HG02970 (cell line): Measurements from ENCODE around the gene PPP3CA.

ENCODE experiments used
- ATAC-seq: cut with Tn5 transposase; IDR thresholded peaks from one replicate; pipeline ENCODE4 v1.9.1; 2021; ENCODE audit warnings: mild to moderate bottlenecking, moderate library complexity, moderate number of reproducible peaks; ENCODE audit not compliant: unreplicated experiment, low FRiP score

Gene PPP3CA

DNA sequence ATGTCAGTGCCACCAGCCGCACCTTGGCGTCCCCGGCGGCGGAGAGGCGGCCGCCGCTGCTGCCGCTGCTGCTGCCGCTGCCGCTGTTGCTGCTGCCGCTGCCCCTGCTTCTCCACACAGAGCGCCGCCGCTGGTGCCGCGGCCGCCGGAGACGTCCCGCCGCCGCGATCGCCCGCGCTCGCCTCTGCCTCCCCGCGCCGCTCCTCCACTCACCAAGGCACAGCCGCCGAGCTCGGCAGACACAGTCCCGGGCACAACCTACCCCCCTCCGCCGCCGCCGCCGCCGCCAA lies at the start of gene PPP3CA:
Gene PPP3CA (minus strand): TSS at position 260 of the 290 bp plus-strand sequence.
- ATAC-seq, result no peak

DNA sequence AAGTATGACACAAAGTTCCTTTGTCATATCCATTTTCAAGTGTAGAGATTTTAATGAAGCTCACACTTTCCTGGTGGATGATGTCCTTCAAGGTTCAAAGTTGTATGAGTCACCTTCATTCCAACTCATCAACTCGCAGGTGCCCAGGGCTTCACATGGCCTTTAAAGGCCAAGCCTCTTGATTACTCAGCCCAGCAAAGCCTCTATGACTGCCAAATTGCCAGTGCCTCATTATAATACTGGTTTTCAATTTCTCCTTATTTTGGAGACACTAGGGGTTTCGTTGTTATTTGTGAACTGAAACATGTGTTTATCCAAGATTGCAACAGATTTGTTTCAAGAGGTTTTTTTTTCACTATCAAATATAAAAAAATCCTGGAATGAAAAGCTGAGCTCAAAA lies 45.9 kb upstream of the PPP3CA start:
- ATAC-seq, result no peak

DNA sequence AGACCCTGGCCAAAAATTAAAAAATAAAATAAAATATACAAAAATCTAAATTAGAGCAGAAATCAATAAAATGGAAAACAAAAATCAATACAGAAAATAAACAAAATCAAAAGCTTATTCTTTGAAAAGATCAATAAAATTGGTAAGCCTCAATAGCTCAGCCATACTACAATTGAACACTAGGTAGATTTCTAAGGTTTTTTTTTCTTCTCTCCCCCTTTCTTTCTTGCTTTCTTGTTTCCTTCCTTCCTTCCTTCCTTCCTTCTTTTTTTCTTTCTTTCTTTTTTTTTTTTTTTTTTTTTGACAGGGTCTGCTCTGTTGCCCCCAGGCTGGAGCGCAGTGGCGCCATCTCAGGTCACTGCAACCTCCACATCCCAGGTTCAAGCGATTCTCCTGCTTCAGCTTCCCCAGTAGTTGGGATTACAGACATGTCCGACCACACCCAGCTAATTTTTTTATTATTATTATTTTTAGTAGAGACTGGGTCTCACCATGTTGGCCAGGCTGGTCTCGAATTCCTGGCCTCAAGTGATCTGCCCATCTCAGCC lies 23.4 kb upstream of the PPP3CA start:
- ATAC-seq, result no peak

GRCh38 chr4:101367201-101367600 lies 19.9 kb upstream of the PPP3CA start:
- no peak for ATAC-seq

DNA sequence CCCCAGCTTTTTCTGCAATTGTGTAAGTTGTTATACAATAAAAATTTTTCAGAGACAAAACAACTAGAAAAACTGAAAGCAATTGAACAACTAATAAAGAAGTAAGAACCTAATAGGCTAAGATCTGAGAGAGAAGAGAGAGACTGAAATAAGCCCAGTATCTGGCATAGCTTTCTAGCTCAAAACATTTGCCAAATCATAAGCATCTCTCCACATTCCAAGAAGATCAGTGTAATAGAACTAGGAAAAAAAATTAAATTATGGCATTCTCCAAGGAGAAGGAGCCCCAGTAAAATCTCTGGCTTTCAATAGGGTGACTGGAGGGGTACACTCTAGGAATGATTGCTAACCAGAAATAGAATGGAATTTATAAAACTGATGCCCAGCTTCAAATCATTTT lies 19.0 kb upstream of the PPP3CA start:
- ATAC-seq, result no peak

GRCh38 chr4:101357751-101358150 lies 10.4 kb upstream of the PPP3CA start:
- ATAC-seq, result no peak

GRCh38 chr4:101356928-101357327 lies 9.6 kb upstream of the PPP3CA start:
- no peak for ATAC-seq

GRCh38 chr4:101355767-101356702 lies 8.7 kb upstream of the PPP3CA start:
- no peak for ATAC-seq

DNA sequence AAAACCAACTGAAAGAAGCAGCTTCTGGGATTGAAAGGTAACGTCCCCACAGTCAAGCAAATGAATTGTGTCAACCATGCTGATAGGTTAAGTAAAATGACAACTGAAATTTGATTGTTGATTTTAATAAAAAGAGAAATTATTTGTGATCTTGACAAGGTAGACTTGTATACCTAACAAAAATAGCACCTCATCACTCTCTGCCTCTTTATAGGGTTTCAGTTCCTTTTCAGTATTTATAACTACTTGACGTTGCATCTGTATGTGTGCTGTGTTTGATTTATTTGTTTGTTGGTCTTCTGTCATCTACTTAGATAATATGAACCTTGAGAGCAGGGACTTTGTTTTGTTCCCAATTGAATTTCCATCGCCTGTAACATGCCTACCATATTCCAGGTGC lies 7.9 kb upstream of the PPP3CA start:
- ATAC-seq, result peak; percentile 82

DNA sequence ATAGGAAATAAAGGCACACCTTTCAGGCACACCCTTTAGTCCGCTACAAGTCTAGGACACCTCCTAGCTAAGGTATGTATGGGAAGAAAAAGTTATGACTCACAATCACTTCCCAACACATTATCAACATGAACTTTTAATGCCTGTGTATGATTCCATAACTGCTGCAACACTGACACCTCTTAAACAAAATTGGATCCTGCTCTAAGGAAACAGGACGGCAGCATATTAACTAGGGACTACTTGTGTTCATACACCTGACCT lies 2.4 kb upstream of the PPP3CA start:
- no peak for ATAC-seq

- ATAC-seq, result no peak
Measured at GRCh38 chr4:101348995-101349800, 1.9 kb upstream of the PPP3CA start.

- ATAC-seq, result no peak
Measured at GRCh38 chr4:101348367-101348827, 1.1 kb upstream of the PPP3CA start.

- peak; percentile 76 for ATAC-seq
Measured at GRCh38 chr4:101347557-101348366, 436 bp upstream of the PPP3CA start.

DNA sequence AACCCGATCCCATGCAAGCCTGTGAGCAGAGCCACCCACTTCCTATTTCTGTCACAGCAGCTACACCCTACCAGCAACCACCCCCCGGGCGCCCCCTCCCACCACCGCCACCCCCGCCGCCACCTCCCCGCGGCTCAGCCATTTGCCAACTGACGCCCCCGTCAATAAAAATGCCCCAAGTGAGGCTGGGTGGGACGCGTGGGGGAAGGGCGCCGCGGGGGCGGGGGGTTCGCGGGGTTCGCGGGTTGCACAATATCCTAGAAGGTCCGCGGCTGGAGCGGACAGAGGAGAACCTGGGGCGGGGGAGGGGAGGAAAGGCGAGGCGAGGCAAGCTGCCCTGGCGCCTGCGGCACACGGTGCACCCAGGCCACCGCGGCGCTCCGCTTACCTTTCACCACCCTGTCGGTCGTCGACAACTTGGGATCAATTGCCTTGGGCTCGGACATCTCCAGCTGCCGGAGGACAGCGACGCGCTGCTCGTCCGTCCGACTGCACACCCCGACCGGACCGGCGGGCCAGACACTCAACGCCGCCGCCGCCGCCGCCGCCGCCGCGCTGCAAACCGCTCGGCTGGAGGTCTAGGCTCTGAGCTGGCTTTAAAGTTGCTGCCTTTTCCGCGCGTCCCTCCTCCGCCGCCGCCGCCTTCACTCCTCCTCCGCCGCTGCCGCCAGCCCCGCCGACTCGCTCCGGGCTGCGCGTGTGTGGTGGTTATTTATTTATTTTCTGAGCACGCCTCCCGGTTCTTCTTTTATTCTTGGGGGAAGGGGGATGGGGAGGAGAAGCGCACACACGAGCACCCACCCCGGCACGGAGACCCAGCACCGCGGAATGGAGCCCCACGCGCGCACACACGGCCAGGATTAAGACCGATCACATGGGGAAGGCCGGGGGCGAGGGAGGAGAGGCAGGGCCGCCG lies 717 bp downstream of the PPP3CA start:
- peak; percentile 21 for ATAC-seq

GRCh38 chr4:101345596-101346350 lies 1.6 kb downstream of the PPP3CA start:
- no peak for ATAC-seq

GRCh38 chr4:101345271-101345595 lies 2.1 kb downstream of the PPP3CA start:
- no peak for ATAC-seq

- ATAC-seq, result no peak
Measured at GRCh38 chr4:101339332-101339731, 8.0 kb downstream of the PPP3CA start.

DNA sequence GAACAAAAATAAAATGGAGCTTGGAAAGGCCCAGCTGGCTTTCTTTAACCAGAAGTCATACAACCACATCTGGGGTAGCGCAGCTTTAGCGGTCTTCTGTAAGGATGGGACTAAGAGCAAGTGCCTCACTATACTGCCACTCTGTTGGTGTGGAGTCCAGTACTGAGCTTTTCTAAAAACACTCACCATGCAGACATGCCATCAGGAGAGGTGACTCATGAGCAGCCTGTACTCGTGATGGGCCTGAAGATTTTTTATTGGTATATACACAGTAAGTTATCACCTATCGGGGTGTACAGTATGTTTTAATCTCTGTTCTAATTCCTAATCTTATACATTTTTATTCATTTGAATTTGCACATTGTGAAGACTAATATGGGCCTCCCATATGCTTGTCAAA lies 9.6 kb downstream of the PPP3CA start:
- no peak for ATAC-seq

- no peak for ATAC-seq
Measured at GRCh38 chr4:101334963-101335572, 12.3 kb downstream of the PPP3CA start.
